HG02938 (cell line): ENCODE data around the gene ST6GAL1.

ENCODE experiments used
- ATAC-seq: cut with Tn5 transposase; IDR thresholded peaks from one replicate; pipeline ENCODE4 v1.9.1; 2021; ENCODE audit warnings: mild to moderate bottlenecking, moderate library complexity; ENCODE audit not compliant: unreplicated experiment

ST6GAL1 gene

GRCh38 chr3:186915806-186916796 is 14.2 kb upstream of the ST6GAL1 start:
- ATAC-seq = no peak

- ATAC-seq = no peak
Measured at GRCh38 chr3:186917512-186918312, 12.6 kb upstream of the ST6GAL1 start.

GRCh38 chr3:186920301-186920700 is 10.0 kb upstream of the ST6GAL1 start:
- no peak for ATAC-seq

- no peak for ATAC-seq
Measured at GRCh38 chr3:186920796-186921195, 9.5 kb upstream of the ST6GAL1 start.

- ATAC-seq = no peak
Measured at GRCh38 chr3:186921578-186921977, 8.7 kb upstream of the ST6GAL1 start.

- no peak for ATAC-seq
Measured at GRCh38 chr3:186922224-186922623, 8.1 kb upstream of the ST6GAL1 start.

- ATAC-seq = no peak
Measured at GRCh38 chr3:186922790-186923189, 7.5 kb upstream of the ST6GAL1 start.

GRCh38 chr3:186923241-186923640 is 7.1 kb upstream of the ST6GAL1 start:
- ATAC-seq = no peak

- ATAC-seq = no peak
Measured at GRCh38 chr3:186925826-186926225, 4.5 kb upstream of the ST6GAL1 start.

- no peak for ATAC-seq
Measured at GRCh38 chr3:186929186-186929585, 1.1 kb upstream of the ST6GAL1 start.

GRCh38 chr3:186929685-186930084 is 641 bp upstream of the ST6GAL1 start:
- no peak for ATAC-seq

GRCh38 chr3:186930641-186931531 is 560 bp downstream of the ST6GAL1 start:
- ATAC-seq = peak; percentile 66

GRCh38 chr3:186931532-186932280 is 1.4 kb downstream of the ST6GAL1 start:
- peak; percentile 6 for ATAC-seq

- ATAC-seq = no peak
Measured at GRCh38 chr3:186932281-186933181, 2.2 kb downstream of the ST6GAL1 start.

- ATAC-seq = no peak
Measured at GRCh38 chr3:186933816-186934215, 3.5 kb downstream of the ST6GAL1 start.

GRCh38 chr3:186935133-186935532 is 4.8 kb downstream of the ST6GAL1 start:
- no peak for ATAC-seq

- ATAC-seq = no peak
Measured at GRCh38 chr3:186937017-186937875, 6.9 kb downstream of the ST6GAL1 start.

- ATAC-seq = no peak
Measured at GRCh38 chr3:186938716-186939115, 8.4 kb downstream of the ST6GAL1 start.
